H1 (cell line): ENCODE data around the gene CCNK. TPM values are rescaled to one million over a fixed set of nuclear protein-coding genes. Genes with fewer than 3 reads are reported as not detected.

Experiments used
- CTCF ChIA-PET: fragments of 300-600 bp; sonication (Branson Sonifier 250); formaldehyde crosslinking; loops from one replicate; lab custom pipeline; 2021; ENCODE audit not compliant: partially characterized antibody; lab: Charles Lee
- POLR2A ChIA-PET: fragments of 300-600 bp; sonication (Branson Sonifier 250); formaldehyde crosslinking; loops from one replicate; lab custom pipeline; 2021; ENCODE audit warnings: inconsistent platforms; ENCODE audit not compliant: partially characterized antibody; lab: Charles Lee
- DNase-seq, 2 experiments: peaks; one replicate each; pipeline versions ENCODE4 v3.0.0 to v3.0.0-alpha.2; 2010 to 2022; ENCODE audit warnings: low spot score in 2 of 2, low read depth in 1 of 2, mixed read lengths in 1 of 2
- FAIRE-seq: peaks from 2 replicates; lab custom pipeline; 2011; peaks lifted over from hg19 to GRCh38; lab: Jason Lieb, UNC
- H2AFZ ChIP-seq: 2 replicates; pipeline ENCODE4 v1.8.1; 2012; ENCODE audit warnings: low read length, inconsistent platforms
- H2AK5ac ChIP-seq: 2 replicates; pipeline ENCODE4 v1.6.1; 2013; ENCODE audit warnings: low read depth, low read length
- H2BK120ac ChIP-seq: replicated peaks from 2 replicates; pipeline ENCODE3; 2013; ENCODE audit warnings: low read depth, low read length, inconsistent platforms
- H2BK12ac ChIP-seq: 2 replicates; pipeline ENCODE4 v1.6.1; 2013; ENCODE audit warnings: low read depth, low read length
- H2BK15ac ChIP-seq: 2 replicates; pipeline ENCODE4 v1.6.1; 2013; ENCODE audit warnings: low read length
- H2BK20ac ChIP-seq: 2 replicates; pipeline ENCODE4 v1.6.1; 2013; ENCODE audit warnings: low read length
- H2BK5ac ChIP-seq: 2 replicates; pipeline ENCODE4 v1.6.1; 2013; ENCODE audit warnings: low read depth, low read length
- H3K14ac ChIP-seq: 2 replicates; pipeline ENCODE4 v1.6.1; 2013; ENCODE audit warnings: inconsistent platforms; ENCODE audit not compliant: insufficient read length
- H3K18ac ChIP-seq: 2 replicates; pipeline ENCODE4 v1.6.1; 2013; ENCODE audit warnings: low read length; ENCODE audit errors: extremely low read depth
- H3K23ac ChIP-seq: 2 replicates; pipeline ENCODE4 v1.6.1; 2013; ENCODE audit warnings: inconsistent platforms; ENCODE audit not compliant: insufficient read length
- H3K23me2 ChIP-seq: 2 replicates; pipeline ENCODE4 v1.6.1; 2013; ENCODE audit warnings: low read depth, low read length
- H3K27ac ChIP-seq: 2 replicates; pipeline ENCODE4 v1.6.1; 2011; ENCODE audit warnings: low read depth, low read length, inconsistent platforms
- H3K27me3 ChIP-seq, 4 experiments: replicated peaks in 1 of 4; 1 replicate in 1 of 4; 2 replicates in 3 of 4; pipeline versions ENCODE4 v1.6.1 to v1.8.1; 2011 to 2013; ENCODE audit warnings: low read length in 3 of 4, mild to moderate bottlenecking in 3 of 4, inconsistent platforms in 2 of 4, mixed read lengths in 2 of 4, moderate library complexity in 1 of 4; ENCODE audit not compliant: control insufficient read depth in 3 of 4, insufficient read depth in 3 of 4; ENCODE audit errors: extremely low read depth in 1 of 4
- H3K36me3 ChIP-seq, 4 experiments: 2 replicates each; pipeline versions ENCODE4 v1.6.1 to v1.8.1; 2011 to 2013; ENCODE audit warnings: mild to moderate bottlenecking in 4 of 4, low read length in 3 of 4, moderate library complexity in 2 of 4, control low read depth in 1 of 4, inconsistent platforms in 1 of 4; ENCODE audit not compliant: insufficient read depth in 4 of 4, control insufficient read depth in 2 of 4
- H3K4ac ChIP-seq: replicated peaks from 2 replicates; pipeline ENCODE3; 2013; ENCODE audit warnings: low read length, low read depth, mixed read lengths, inconsistent platforms; ENCODE audit not compliant: insufficient read length
- H3K4me1 ChIP-seq, 4 experiments: replicated peaks in 1 of 4; 1 replicate in 1 of 4; 2 replicates in 3 of 4; pipeline versions ENCODE4 v1.6.1 to v1.8.1; 2011 to 2013; ENCODE audit warnings: low read length in 3 of 4, inconsistent platforms in 2 of 4, mixed read lengths in 1 of 4; ENCODE audit not compliant: insufficient read depth in 4 of 4, control insufficient read depth in 3 of 4
- H3K4me2 ChIP-seq, 2 experiments: 2 replicates each; pipeline versions ENCODE4 v1.6.1 to v1.8.1; 2011 to 2013; ENCODE audit warnings: low read depth in 2 of 2, low read length in 2 of 2, control low read depth in 1 of 2, inconsistent platforms in 1 of 2, mild to moderate bottlenecking in 1 of 2; ENCODE audit not compliant: insufficient read depth in 1 of 2
- H3K4me3 ChIP-seq, 4 experiments: fragments of 200-600, 300-600 bp in 1 of 4; sonication (generic), shearing (Covaris generic), sonication (Bioruptor Twin) in 1 of 4; 2 replicates each; pipeline versions ENCODE4 v1.5.1 to v1.8.1; 2011 to 2016; ENCODE audit warnings: low read length in 4 of 4, low read depth in 3 of 4, control low read depth in 2 of 4, inconsistent platforms in 2 of 4, mild to moderate bottlenecking in 2 of 4, mixed read lengths in 1 of 4, moderate library complexity in 1 of 4; ENCODE audit not compliant: insufficient read depth in 2 of 4; ENCODE audit errors: extremely low read depth in 1 of 4
- H3K56ac ChIP-seq: replicated peaks from 2 replicates; pipeline ENCODE3; 2013; ENCODE audit warnings: low read depth, mild to moderate bottlenecking, mixed read lengths, low read length, inconsistent platforms; ENCODE audit not compliant: insufficient read length
- H3K79me1 ChIP-seq: 2 replicates; pipeline ENCODE4 v1.6.1; 2013; ENCODE audit warnings: low read depth, low read length, control low read depth
- H3K79me2 ChIP-seq, 2 experiments: 2 replicates each; pipeline versions ENCODE4 v1.6.1 to v1.8.1; 2012 to 2013; ENCODE audit warnings: low read length in 2 of 2, mild to moderate bottlenecking in 2 of 2, inconsistent platforms in 1 of 2; ENCODE audit not compliant: insufficient read depth in 2 of 2, control insufficient read depth in 1 of 2
- H3K9ac ChIP-seq, 4 experiments: replicated peaks in 1 of 4; 1 replicate in 1 of 4; 2 replicates in 3 of 4; pipeline versions ENCODE4 v1.6.1 to v1.8.1; 2011 to 2013; ENCODE audit warnings: low read depth in 3 of 4, low read length in 3 of 4, control low read depth in 2 of 4, mild to moderate bottlenecking in 2 of 4, moderate library complexity in 2 of 4, inconsistent platforms in 1 of 4; ENCODE audit errors: extremely low read depth in 1 of 4
- H3K9me3 ChIP-seq, 2 experiments: 2 replicates each; pipeline versions ENCODE4 v1.6.1 to v1.8.1; 2012 to 2013; ENCODE audit warnings: mild to moderate bottlenecking in 2 of 2, moderate library complexity in 2 of 2, control low read depth in 1 of 2, inconsistent platforms in 1 of 2, low read depth in 1 of 2, low read length in 1 of 2, mixed read lengths in 1 of 2; ENCODE audit not compliant: insufficient read depth in 2 of 2
- H4K20me1 ChIP-seq, 2 experiments: replicated peaks in 1 of 2; 2 replicates each; pipeline versions ENCODE3 to v1.8.1; 2011 to 2013; ENCODE audit warnings: inconsistent platforms in 2 of 2, low read length in 2 of 2, mild to moderate bottlenecking in 1 of 2; ENCODE audit not compliant: insufficient read depth in 2 of 2, control insufficient read depth in 1 of 2
- H4K5ac ChIP-seq: 2 replicates; pipeline ENCODE4 v1.6.1; 2013; ENCODE audit warnings: low read length, low read depth, mixed read lengths, inconsistent platforms; ENCODE audit not compliant: insufficient read length
- H4K8ac ChIP-seq: 2 replicates; pipeline ENCODE4 v1.8.0; 2013; ENCODE audit warnings: mild to moderate bottlenecking, moderate library complexity, low read length, inconsistent platforms; ENCODE audit not compliant: insufficient read depth; ENCODE audit errors: extremely low read depth
- H4K91ac ChIP-seq: replicated peaks from 2 replicates; pipeline ENCODE3; 2013; ENCODE audit warnings: low read length, mixed read lengths, inconsistent platforms; ENCODE audit not compliant: insufficient read length
- ASH2L ChIP-seq: fragments of 200-600, 300-600 bp; sonication (generic); IDR thresholded peaks from one replicate; pipeline ENCODE4 v1.7.1; 2017; ENCODE audit warnings: low read length
- EGR1 ChIP-seq: IDR thresholded peaks from 2 replicates; pipeline ENCODE4 v1.6.1; 2011; ENCODE audit warnings: low read depth, low read length, borderline replicate concordance
- GTF2F1 ChIP-seq: IDR thresholded peaks from 2 replicates; pipeline ENCODE4 v1.6.1; 2012; ENCODE audit warnings: low read depth, low read length, improper control_type of control experiment, borderline replicate concordance
- KDM1A ChIP-seq: fragments of 200-600, 300-600 bp; sonication (generic); IDR thresholded peaks from 2 replicates; pipeline ENCODE4 v1.7.1; 2016; ENCODE audit warnings: mild to moderate bottlenecking, low read length, borderline replicate concordance
- KDM4A ChIP-seq: IDR thresholded peaks from one replicate; pipeline ENCODE4 v1.7.1; 2012; ENCODE audit warnings: low read depth, mild to moderate bottlenecking, moderate library complexity, low read length, inconsistent platforms; ENCODE audit not compliant: severe bottlenecking
- POLR2AphosphoS5 ChIP-seq: IDR thresholded peaks from 2 replicates; pipeline ENCODE4 v1.6.1; 2011; ENCODE audit warnings: low read depth, low read length
- TAF1 ChIP-seq: IDR thresholded peaks from 2 replicates; pipeline ENCODE4 v1.6.1; 2011; ENCODE audit warnings: mild to moderate bottlenecking, low read depth, low read length
- YY1 ChIP-seq: IDR thresholded peaks from 2 replicates; pipeline ENCODE4 v1.6.1; 2011; ENCODE audit warnings: low read depth, mild to moderate bottlenecking, low read length
- WGBS, 2 experiments: shearing (Covaris generic) in 1 of 2; methylation state at CpG; one replicate each; pipeline versions ENCODE4 v1.1.6 to v1.1.7; 2013 to 2015; ENCODE audit warnings: low lambda C conversion rate in 2 of 2, mixed read lengths in 2 of 2, inconsistent platforms in 1 of 2, low coverage in 1 of 2, missing lambda C conversion rate in 1 of 2; ENCODE audit not compliant: insufficient replicate concordance in 2 of 2, insufficient coverage in 1 of 2, insufficient read length in 1 of 2; ENCODE audit errors: extremely low coverage in 1 of 2, missing lambda C conversion rate in 1 of 2; 5-methylcytosine and 5-hydroxymethylcytosine counted together
- polyA plus RNA-seq, 7 experiments: library from polyadenylated mRNA; depleted of rRNA in 3 of 7; stranded (reverse) in 5 of 7; unstranded in 2 of 7; fragments of >200 nt in 5 of 7; fragments of 200-250 nt in 2 of 7; gene quantifications; 1 replicate in 5 of 7; 2 replicates in 1 of 7; 4 replicates in 1 of 7; pipeline versions ENCODE4 v1.2.1 to v1.2.3, GENCODE V29; 2011 to 2013; ENCODE audit warnings: missing spikeins in 2 of 7, mixed read lengths in 2 of 7
- total RNA-seq: library from RNA; stranded (reverse); fragmentation: NEBNext Ultra II Directional; extraction: Animal tissue kit (Norgen Biotek cat#: 25700); gene quantifications from 2 replicates; pipeline ENCODE4 v1.2.1, GENCODE V29; 2021

CCNK gene
- total and polyA plus RNA-seq, 2 of the 8 experiments (the other 6 are each of a cell fraction or from before 2014, with no cell fraction given) = 10.7 to 82.7 TPM

GRCh38 chr14:99513183-99513694, 32.0 kb downstream of the CCNK start:
- H3K79me2 ChIP-seq = no peaks in the 10 kb centered on the region
- H3K23ac ChIP-seq = no peak overlapping the region
- H3K14ac ChIP-seq = no peak overlapping the region
- H2AK5ac ChIP-seq = no peak overlapping the region
- H4K91ac ChIP-seq = no peak overlapping the region
- no peak overlapping the region for H3K4ac ChIP-seq
- no peaks in the 10 kb centered on the region; a peak in 1 of 7 replicates for H3K27me3 ChIP-seq
- no peaks in the 10 kb centered on the region; the same call in none of the 2 replicates for H3K79me1 ChIP-seq
- no peak overlapping the region for H2BK12ac ChIP-seq
- no peak overlapping the region for H2BK5ac ChIP-seq
- no peak overlapping the region for H3K4me2 ChIP-seq
- no peak overlapping the region for H3K9ac ChIP-seq
- ChIA-PET POLR2A (interaction anchor here (1.7 kb wide), 1 partner anchor 91 kb away, joined by 4 read pairs; the partner anchor contains the start of gene CCDC85C), CTCF (interaction anchor here (0.6 to 2.3 kb wide), 7 partner anchors 10 to 117 kb away, joined by 3 to 17 read pairs (median 4); no protein-coding TSS in a partner anchor)
- H3K4me1 ChIP-seq = peaks cover 0 to 9% (median 3%) of the 10 kb centered on the region in 4 experiments; a peak in 3 of 7 replicates
- H3K4me3 ChIP-seq = no peak overlapping the region
- H4K20me1 ChIP-seq = peaks cover 7 to 10% of the 10 kb centered on the region in 2 experiments
- DNase-seq (no peak), FAIRE-seq (no peak)
- TF ChIP-seq ASH2L (no peak), KDM1A (no peak), KDM4A (no peak), YY1 (no peak), POLR2AphosphoS5 (no peak), GTF2F1 (no peak), EGR1 (no peak), TAF1 (no peak)
- no peak overlapping the region for H3K27ac ChIP-seq
- 91% methylated on average over 13 of the region's 15 CpGs; no CpG with 5 or more reads in 1 of the 2 experiments for WGBS, 2 experiments
- H3K9me3 ChIP-seq = no peaks in the 10 kb centered on the region
- no peak overlapping the region for H2BK15ac ChIP-seq
- no peaks in the 10 kb centered on the region for H3K23me2 ChIP-seq
- no peak overlapping the region for H2BK20ac ChIP-seq
- H3K18ac ChIP-seq = no peak overlapping the region
- no peak overlapping the region for H4K5ac ChIP-seq
- H3K56ac ChIP-seq = no peak overlapping the region
- no peak overlapping the region for H2AFZ ChIP-seq
- peak overlapping the region; percentile 18; the same call in 1 of the 2 replicates for H4K8ac ChIP-seq
- H2BK120ac ChIP-seq = no peak overlapping the region
- peaks cover 3 to 25% (median 8%) of the 10 kb centered on the region in 4 experiments; a peak in 6 of 8 replicates for H3K36me3 ChIP-seq
